Prostate gland (tissue), 2 donors: ENCODE data around the gene MAMSTR. TPM values are rescaled to one million over a fixed set of nuclear protein-coding genes. Genes with fewer than 3 reads are reported as not detected.
"Not testable (repeated sequence)": the region's sequence is repeated elsewhere in the genome, so short reads cannot be mapped to it uniquely, and the experiment has no call there.

Source experiments
- DNase-seq: peaks from one replicate; pipeline ENCODE4 v3.0.0-alpha.2; 2019; ENCODE audit warnings: low spot score
- H3K27ac ChIP-seq, 2 donors: fragments of 200-600 bp; sonication (generic); 2 replicates each; pipeline ENCODE4 v1.5.1; 2017 to 2019
- H3K27me3 ChIP-seq: fragments of 200-600 bp; sonication (generic); replicated peaks from 2 replicates; pipeline ENCODE4 v1.5.1; 2019; ENCODE audit not compliant: insufficient read depth
- H3K36me3 ChIP-seq, 2 donors: fragments of 200-600 bp; sonication (generic); 1 replicate in 1 of 2; 2 replicates in 1 of 2; pipeline versions ENCODE4 v1.5.1 to v1.8.1; 2017 to 2019
- H3K4me1 ChIP-seq: fragments of 200-600 bp; sonication (generic); replicated peaks from 2 replicates; pipeline ENCODE4 v1.5.1; 2019
- H3K4me3 ChIP-seq, 2 donors: fragments of 200-600 bp; sonication (generic); 2 replicates each; pipeline ENCODE4 v1.5.1; 2017 to 2019
- H3K9me3 ChIP-seq: fragments of 200-600 bp; sonication (generic); 2 replicates; pipeline ENCODE4 v1.5.1; 2017
- CTCF ChIP-seq, 4 experiments: fragments of 200-600 bp in 2 of 4; fragments of 450-650 bp in 2 of 4; sonication (generic) in 2 of 4; IDR thresholded peaks; 1 replicate in 3 of 4; 2 replicates in 1 of 4; pipeline ENCODE4 v1.5.1; 2016 to 2019; ENCODE audit warnings: antibody characterized with exemption in 4 of 4, mild to moderate bottlenecking in 2 of 4, moderate library complexity in 2 of 4
- POLR2A ChIP-seq: fragments of 450-650 bp; IDR thresholded peaks from one replicate; pipeline ENCODE4 v1.6.1; 2016; ENCODE audit warnings: antibody characterized with exemption, mild to moderate bottlenecking
- POLR2AphosphoS5 ChIP-seq: sonication (generic); formaldehyde crosslinking; IDR thresholded peaks from one replicate; pipeline ENCODE4 v1.6.1; 2017; ENCODE audit warnings: antibody characterized with exemption
- whole genome bisulfite sequencing: methylation state at CpG from one replicate; pipeline ENCODE4 v1.1.5; 2018; 5-methylcytosine and 5-hydroxymethylcytosine counted together
- intact Hi-C: fragments of 100-400 bp; cut with DNase I; formaldehyde crosslinking; loops from one replicate; pipeline ENCODE4 v1.14.2; 2022
- total RNA-seq, 2 donors: library from RNA; depleted of rRNA; stranded (reverse); fragments of >200 nt; gene quantifications; one replicate each; pipeline ENCODE4 v1.1.0, GENCODE V29; 2016

Gene MAMSTR
- total RNA-seq, 2 donors from 2014 or later: 2.6 to 13.9 TPM

GRCh38 chr19:48703316-48703715 lies 16.2 kb downstream of the MAMSTR start:
- no peak overlapping the region for H3K27ac ChIP-seq

GRCh38 chr19:48702701-48703100 lies 16.8 kb downstream of the MAMSTR start:
- H3K27me3 ChIP-seq: no peaks in the 10 kb centered on the region
- 88% methylated on average over 13 of the region's 13 CpGs for WGBS
- no peak for DNase-seq
- no peaks in the 10 kb centered on the region for H3K4me1 ChIP-seq
- intact Hi-C loops: no loop called here
- H3K27ac ChIP-seq: no peak overlapping the region
- H3K36me3 ChIP-seq: no peaks in the 10 kb centered on the region
- no peaks in the 10 kb centered on the region for H3K9me3 ChIP-seq
- H3K4me3 ChIP-seq: no peak overlapping the region
- no peak for TF ChIP-seq CTCF (IDR thresholded peaks at IDR 0.05)
- TF ChIP-seq POLR2AphosphoS5: no peak
- TF ChIP-seq POLR2A: no peak

More at GRCh38 chr19:48703316-48703715, 16.2 kb downstream of the MAMSTR start:
- no peaks in the 10 kb centered on the region for H3K4me1 ChIP-seq
- TF ChIP-seq CTCF (IDR thresholded peaks at IDR 0.05) (no peak), POLR2AphosphoS5 (no peak), POLR2A (no peak)
- intact Hi-C loops: no loop called here
- no peaks in the 10 kb centered on the region for H3K9me3 ChIP-seq
- WGBS: 92% methylated on average over 23 of the region's 23 CpGs
- no peaks in the 10 kb centered on the region for H3K36me3 ChIP-seq
- no peak for DNase-seq
- no peak overlapping the region for H3K4me3 ChIP-seq
- H3K27me3 ChIP-seq: no peaks in the 10 kb centered on the region

- intact Hi-C loops: no loop called here
- no peak overlapping the region for H3K4me3 ChIP-seq
- H3K4me1 ChIP-seq: no peaks in the 10 kb centered on the region
- TF ChIP-seq CTCF (IDR thresholded peaks at IDR 0.05): no peak
- no peak for TF ChIP-seq POLR2A
- no peak for TF ChIP-seq POLR2AphosphoS5
- no peak overlapping the region for H3K27ac ChIP-seq
- no peaks in the 10 kb centered on the region for H3K9me3 ChIP-seq
- H3K27me3 ChIP-seq: no peaks in the 10 kb centered on the region
- WGBS: 45% methylated on average over 4 of the region's 4 CpGs
- no peak for DNase-seq
- H3K36me3 ChIP-seq: no peaks in the 10 kb centered on the region
These were observed 21.5 kb downstream of the MAMSTR start for GRCh38 chr19:48698046-48698445.

GRCh38 chr19:48696353-48697010 lies 23.0 kb downstream of the MAMSTR start:
- no peak for TF ChIP-seq CTCF (IDR thresholded peaks at IDR 0.05)
- TF ChIP-seq POLR2A: no peak
- no peak for TF ChIP-seq POLR2AphosphoS5
- Histone ChIP-seq H3K27ac (no peak overlapping the region), H3K27me3 (no peaks in the 10 kb centered on the region), H3K36me3 (no peaks in the 10 kb centered on the region), H3K9me3 (no peaks in the 10 kb centered on the region), H3K4me1 (no peaks in the 10 kb centered on the region), H3K4me3 (peak overlapping the region in 1 of 2 donors; percentile 4)
- no peak for DNase-seq
- WGBS: 13% methylated on average over 33 of the region's 34 CpGs
- intact Hi-C loops: no loop called here

GRCh38 chr19:48695743-48696352 lies 23.7 kb downstream of the MAMSTR start, which contains the start of gene FUT2:
FUT2 (plus strand) TSS chr19:48695971; CDS start chr19:48702957, 6,986 bp downstream.
- Histone ChIP-seq H3K36me3 (no peaks in the 10 kb centered on the region), H3K4me3 (peak within 1 kb of the TSS in 1 of 2 donors; percentile 4), H3K9me3 (no peaks in the 10 kb centered on the region), H3K4me1 (no peaks in the 10 kb centered on the region), H3K27me3 (no peaks in the 10 kb centered on the region), H3K27ac (no peak within 1 kb of the TSS)
- no peak for TF ChIP-seq POLR2AphosphoS5
- peak; percentile 61 for TF ChIP-seq POLR2A
- intact Hi-C loops: no loop called here
- WGBS: 30% methylated on average over 15 of the region's 16 CpGs
- no peak for DNase-seq

GRCh38 chr19:48693629-48694028 lies 25.9 kb downstream of the MAMSTR start:
- H3K4me1 ChIP-seq, H3K9me3 ChIP-seq, H3K4me3 ChIP-seq, DNase-seq, intact Hi-C loops, H3K27me3 ChIP-seq, H3K27ac ChIP-seq, H3K36me3 ChIP-seq: not testable (repeated sequence)
- 88% methylated on average over 9 of the region's 9 CpGs for WGBS
